HCT116 (cell line): ENCODE measurements around the gene NFATC1.

Source experiments
- ATF3 ChIP-seq: IDR thresholded peaks from 2 replicates; pipeline ENCODE4 v1.6.1; 2012
- CEBPB ChIP-seq: IDR thresholded peaks from 2 replicates; pipeline ENCODE4 v1.6.1; 2012; ENCODE audit warnings: low read depth
- EGR1 ChIP-seq: IDR thresholded peaks from 2 replicates; pipeline ENCODE4 v1.6.1; 2012; ENCODE audit warnings: low read depth
- EZH2 ChIP-seq: fragments of 200-600 bp; sonication (generic); IDR thresholded peaks from 2 replicates; pipeline ENCODE4 v1.6.1; 2017; ENCODE audit warnings: antibody characterized with exemption, mixed run types
- FOSL1 ChIP-seq: IDR thresholded peaks from 2 replicates; pipeline ENCODE4 v1.6.1; 2012; ENCODE audit warnings: low read depth
- JUND ChIP-seq: IDR thresholded peaks from 2 replicates; pipeline ENCODE4 v1.6.1; 2012
- POLR2A ChIP-seq: IDR thresholded peaks from 2 replicates; pipeline ENCODE4 v1.7.0; 2011; ENCODE audit warnings: borderline replicate concordance; ENCODE audit not compliant: insufficient read depth, insufficient read length; ENCODE audit errors: extremely low read depth
- POLR2AphosphoS5 ChIP-seq: IDR thresholded peaks from 2 replicates; pipeline ENCODE4 v1.6.1; 2011; ENCODE audit warnings: mild to moderate bottlenecking, low read depth, low read length, moderate library complexity
- RAD21 ChIP-seq: IDR thresholded peaks from 2 replicates; pipeline ENCODE4 v1.6.1; 2012; ENCODE audit warnings: low read depth, mild to moderate bottlenecking
- SRF ChIP-seq: IDR thresholded peaks from 2 replicates; pipeline ENCODE4 v1.6.1; 2012; ENCODE audit warnings: low read depth
- YY1 ChIP-seq: IDR thresholded peaks from 2 replicates; pipeline ENCODE4 v1.6.1; 2011; ENCODE audit warnings: low read length, low read depth, moderate library complexity, mild to moderate bottlenecking; ENCODE audit not compliant: insufficient replicate concordance; ENCODE audit errors: extremely low read depth
- TF ChIP-seq, protein P1 (sequence below), 3 experiments: fragments of 200-600 bp in 1 of 3; sonication (generic) in 1 of 3; IDR thresholded peaks in 2 of 3; conservative IDR thresholded peaks in 1 of 3; 2 replicates each; pipeline ENCODE4 v1.5.1; 2012 to 2017; ENCODE audit warnings: low read depth in 2 of 3, low read length in 2 of 3, antibody characterized with exemption in 1 of 3, borderline replicate concordance in 1 of 3, control low read depth in 1 of 3, mild to moderate bottlenecking in 1 of 3, mixed read lengths in 1 of 3, mixed run types in 1 of 3, moderate library complexity in 1 of 3; ENCODE audit not compliant: insufficient read depth in 1 of 3
- TF ChIP-seq, protein P2 (sequence below): IDR thresholded peaks from 2 replicates; pipeline ENCODE4 v1.6.1; 2011; ENCODE audit warnings: mild to moderate bottlenecking, low read length, moderate library complexity; ENCODE audit not compliant: insufficient replicate concordance; ENCODE audit errors: extremely low read depth
- TF ChIP-seq, protein P3 (sequence below): IDR thresholded peaks from 2 replicates; pipeline ENCODE4 v1.6.1; 2012

DNA sequence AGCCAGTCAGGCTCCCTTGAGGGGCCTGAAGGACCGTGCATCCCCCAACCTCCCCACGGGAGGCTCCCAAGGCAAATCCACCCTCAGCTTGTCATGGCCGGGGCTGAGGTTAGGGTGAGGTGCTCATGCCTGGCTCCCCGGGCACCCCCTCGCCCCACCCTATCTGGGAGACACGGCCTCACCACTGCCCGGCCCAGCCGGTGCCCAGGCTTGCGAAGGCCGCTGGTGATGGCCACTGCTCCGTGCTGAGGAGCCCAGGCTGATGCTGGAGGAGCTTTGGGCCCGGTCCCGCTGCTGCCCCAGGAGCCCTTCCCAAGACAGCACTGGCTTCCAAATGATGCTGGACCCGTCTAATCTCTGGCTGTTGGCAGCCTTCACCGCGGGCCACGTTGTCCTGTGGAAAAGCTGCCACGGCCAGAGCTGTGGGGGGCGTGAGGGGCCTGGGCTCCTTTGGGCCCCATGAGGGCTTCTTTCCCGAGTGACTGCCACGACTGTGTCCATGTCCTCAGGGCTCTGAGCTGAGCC lies 148.2 kb downstream of the NFATC1 start:
- TF ChIP-seq RAD21 (no peak), EZH2 (no peak), YY1 (no peak), POLR2AphosphoS5 (no peak), POLR2A (no peak), JUND (no peak), FOSL1 (no peak), ATF3 (no peak), EGR1 (no peak), CEBPB (no peak), SRF (no peak)
- TF ChIP-seq, protein P1, sequence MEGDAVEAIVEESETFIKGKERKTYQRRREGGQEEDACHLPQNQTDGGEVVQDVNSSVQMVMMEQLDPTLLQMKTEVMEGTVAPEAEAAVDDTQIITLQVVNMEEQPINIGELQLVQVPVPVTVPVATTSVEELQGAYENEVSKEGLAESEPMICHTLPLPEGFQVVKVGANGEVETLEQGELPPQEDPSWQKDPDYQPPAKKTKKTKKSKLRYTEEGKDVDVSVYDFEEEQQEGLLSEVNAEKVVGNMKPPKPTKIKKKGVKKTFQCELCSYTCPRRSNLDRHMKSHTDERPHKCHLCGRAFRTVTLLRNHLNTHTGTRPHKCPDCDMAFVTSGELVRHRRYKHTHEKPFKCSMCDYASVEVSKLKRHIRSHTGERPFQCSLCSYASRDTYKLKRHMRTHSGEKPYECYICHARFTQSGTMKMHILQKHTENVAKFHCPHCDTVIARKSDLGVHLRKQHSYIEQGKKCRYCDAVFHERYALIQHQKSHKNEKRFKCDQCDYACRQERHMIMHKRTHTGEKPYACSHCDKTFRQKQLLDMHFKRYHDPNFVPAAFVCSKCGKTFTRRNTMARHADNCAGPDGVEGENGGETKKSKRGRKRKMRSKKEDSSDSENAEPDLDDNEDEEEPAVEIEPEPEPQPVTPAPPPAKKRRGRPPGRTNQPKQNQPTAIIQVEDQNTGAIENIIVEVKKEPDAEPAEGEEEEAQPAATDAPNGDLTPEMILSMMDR (IDR thresholded peaks at IDR 0.05 in 2 of 3, conservative IDR thresholded peaks at IDR 0.05 in 1 of 3; ENCODE audit: borderline replicate concordance in 1 of 3, insufficient read depth in 1 of 3, low read depth in 2 of 3, low read length in 2 of 3): no peak
- TF ChIP-seq, protein P2, sequence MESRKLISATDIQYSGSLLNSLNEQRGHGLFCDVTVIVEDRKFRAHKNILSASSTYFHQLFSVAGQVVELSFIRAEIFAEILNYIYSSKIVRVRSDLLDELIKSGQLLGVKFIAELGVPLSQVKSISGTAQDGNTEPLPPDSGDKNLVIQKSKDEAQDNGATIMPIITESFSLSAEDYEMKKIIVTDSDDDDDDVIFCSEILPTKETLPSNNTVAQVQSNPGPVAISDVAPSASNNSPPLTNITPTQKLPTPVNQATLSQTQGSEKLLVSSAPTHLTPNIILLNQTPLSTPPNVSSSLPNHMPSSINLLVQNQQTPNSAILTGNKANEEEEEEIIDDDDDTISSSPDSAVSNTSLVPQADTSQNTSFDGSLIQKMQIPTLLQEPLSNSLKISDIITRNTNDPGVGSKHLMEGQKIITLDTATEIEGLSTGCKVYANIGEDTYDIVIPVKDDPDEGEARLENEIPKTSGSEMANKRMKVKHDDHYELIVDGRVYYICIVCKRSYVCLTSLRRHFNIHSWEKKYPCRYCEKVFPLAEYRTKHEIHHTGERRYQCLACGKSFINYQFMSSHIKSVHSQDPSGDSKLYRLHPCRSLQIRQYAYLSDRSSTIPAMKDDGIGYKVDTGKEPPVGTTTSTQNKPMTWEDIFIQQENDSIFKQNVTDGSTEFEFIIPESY: no peak
- TF ChIP-seq, protein P3, sequence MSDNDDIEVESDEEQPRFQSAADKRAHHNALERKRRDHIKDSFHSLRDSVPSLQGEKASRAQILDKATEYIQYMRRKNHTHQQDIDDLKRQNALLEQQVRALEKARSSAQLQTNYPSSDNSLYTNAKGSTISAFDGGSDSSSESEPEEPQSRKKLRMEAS: no peak
